Activated CD4-positive, alpha-beta T cell treated with anti-CD3 and anti-CD28 coated beads, Interleukin-2, amount 50 U/mL, for 16 hours (primary cell): Measurements from ENCODE around the gene NDUFA3.
A peak's percentile ranks its signal among the peaks of the same experiment; 100 is the strongest.

Experiments
- DNase-seq: peaks from one replicate; pipeline ENCODE4 v3.0.0-alpha.2; 2020

Gene NDUFA3

DNA sequence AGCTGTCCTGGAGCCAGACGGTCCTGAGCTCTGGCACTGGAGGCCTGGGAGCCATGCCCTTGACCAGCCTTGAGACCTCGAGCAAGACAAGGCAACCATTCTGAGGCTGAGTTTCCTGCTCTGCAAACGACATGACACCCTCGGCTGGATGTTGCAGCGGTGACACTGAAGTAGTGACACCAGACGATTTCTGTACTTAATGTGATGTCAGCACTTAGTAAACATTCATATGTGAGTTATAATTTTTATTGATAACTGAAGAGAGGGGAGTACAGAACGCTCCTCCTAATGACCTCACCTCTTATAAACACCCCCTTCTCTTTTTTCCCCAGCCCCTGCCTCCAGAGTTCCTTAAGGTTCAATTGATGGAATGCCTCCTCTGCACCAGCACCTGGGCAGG is 5.8 kb downstream of the NDUFA3 start:
- no peak for DNase-seq

DNA sequence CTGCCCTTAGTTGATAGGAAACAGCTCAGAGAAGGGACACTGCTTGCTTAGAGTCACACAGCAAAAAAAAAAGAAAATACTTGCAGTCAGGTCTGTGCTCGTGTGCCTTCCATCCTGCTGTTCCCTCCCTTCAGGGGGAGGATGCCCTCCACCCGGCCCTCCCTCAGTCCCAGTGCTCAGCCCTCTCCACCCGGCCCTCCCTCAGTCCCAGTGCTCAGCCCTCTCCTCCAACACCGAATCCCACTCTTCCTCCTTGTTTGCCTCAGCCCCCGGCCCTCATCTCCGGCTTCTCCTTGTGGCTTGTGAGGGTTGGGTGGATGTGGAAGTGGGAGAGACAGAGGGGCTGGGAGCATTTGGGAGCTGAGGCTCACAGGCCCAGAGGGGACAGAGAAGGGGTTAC is 7.0 kb downstream of the NDUFA3 start:
- DNase-seq: no peak

DNA sequence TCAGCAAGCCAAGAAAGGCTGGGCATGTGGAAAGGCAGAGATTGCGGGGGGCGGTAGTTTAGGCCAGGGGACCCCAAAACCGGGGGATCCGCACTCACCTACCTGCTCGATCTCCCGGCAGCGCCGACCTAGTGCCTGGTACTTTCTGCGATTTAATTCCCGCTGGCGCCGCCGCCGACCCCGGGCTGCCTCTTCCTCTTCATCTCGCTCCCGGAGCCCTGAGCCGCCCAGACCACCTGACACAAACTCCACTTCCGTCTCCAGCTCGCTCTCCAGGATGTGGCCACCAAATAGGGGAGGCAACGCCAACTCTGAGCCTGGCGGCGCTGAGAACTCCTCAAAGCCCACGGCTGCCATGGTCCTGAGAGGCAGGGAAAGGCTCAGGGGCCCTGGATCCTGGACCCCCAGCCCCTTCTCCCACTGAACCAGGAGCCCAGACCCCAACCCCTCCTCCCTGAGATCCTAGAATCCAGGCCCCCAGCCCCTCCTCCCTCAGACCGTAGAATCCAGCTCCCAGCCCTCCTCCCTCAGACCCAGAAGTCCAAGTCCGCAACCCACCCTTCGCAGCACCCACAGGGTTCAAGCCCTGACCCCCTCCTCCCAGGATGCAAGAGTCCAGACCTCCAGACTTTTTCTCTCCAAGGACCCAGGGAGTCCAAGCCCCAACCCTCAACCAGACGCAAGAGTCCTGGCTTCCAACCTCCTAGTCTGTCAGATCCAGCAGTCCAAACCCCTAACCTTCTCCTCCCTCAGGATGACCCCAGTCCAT is 11.9 kb downstream of the NDUFA3 start:
- DNase-seq: peak; percentile 73

DNA sequence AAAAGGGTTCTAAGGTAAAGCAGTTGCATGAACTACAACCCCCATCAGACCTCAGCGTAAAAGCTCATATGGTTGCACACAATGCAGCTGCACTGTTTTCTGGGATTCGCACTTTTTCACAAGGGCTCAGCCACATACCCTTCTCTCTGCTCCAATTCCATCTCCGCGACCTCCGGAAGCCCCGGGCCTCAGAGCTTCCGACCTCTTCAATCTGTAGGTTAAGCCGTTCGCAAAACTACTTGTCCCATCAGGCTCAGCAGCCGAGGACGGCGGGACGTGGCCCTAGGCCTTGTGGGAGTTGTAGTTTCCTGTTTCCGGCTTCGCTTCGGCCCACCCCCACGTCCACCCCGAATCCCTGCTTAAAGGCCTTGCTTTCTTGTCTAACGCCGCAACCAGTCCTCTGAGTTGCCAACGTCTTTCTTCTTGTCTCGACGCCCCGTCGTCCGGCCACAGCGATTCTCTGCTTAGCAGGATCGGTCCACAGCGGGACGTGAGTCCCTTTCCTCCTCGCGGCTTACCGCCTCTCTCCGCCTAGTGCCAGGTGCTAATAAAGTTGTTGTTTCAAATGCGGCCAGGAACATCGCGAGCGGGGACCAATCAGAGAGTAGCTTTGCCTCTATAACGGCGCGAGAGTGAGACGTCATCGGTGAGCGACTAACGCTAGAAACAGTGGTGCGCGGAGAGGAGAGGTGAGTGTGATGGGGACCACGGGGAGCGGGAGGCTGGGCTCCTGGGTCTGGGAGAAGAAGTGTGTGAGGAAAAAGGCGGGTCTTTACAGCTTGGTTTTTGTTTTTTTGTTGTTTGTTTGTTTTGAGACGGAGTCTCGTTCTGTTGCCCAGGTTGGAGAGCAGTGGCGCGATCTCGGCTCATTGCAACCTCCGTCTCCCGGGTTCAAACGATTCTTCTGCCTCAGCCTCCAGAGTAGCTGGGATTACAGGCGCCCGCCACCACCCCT is 12.7 kb downstream of the NDUFA3 start, which contains the start of the genes PRPF31 and TFPT:
TSS of gene PRPF31 (plus strand) at position 646 of the 955 bp plus-strand sequence. CDS start 2,525 bp downstream, outside the sequence.
TSS of gene TFPT (minus strand) at position 549 of the 955 bp plus-strand sequence. CDS start at position 161, 388 bp downstream.
- DNase-seq: peak; percentile 98

DNA sequence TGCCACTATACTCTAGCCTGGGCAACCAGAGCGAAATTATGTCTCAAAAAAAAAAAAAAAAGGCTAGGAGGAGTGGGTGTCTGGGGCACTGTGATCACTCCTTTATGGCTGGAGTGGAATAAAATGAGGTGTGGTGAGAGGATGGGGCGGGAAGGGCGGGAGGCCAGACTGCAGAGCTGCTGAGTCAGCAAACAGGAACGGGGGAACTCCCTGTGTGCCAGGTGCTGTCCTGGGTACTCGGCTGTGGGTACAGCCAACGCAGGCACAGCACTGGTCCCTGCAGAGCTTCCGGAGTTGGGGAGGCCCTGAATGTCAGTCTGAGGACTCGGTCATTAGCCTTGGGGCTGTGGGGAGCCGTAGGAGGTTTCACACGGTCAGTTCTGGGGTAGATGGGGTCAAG is 18.6 kb downstream of the NDUFA3 start:
- DNase-seq: no peak

DNA sequence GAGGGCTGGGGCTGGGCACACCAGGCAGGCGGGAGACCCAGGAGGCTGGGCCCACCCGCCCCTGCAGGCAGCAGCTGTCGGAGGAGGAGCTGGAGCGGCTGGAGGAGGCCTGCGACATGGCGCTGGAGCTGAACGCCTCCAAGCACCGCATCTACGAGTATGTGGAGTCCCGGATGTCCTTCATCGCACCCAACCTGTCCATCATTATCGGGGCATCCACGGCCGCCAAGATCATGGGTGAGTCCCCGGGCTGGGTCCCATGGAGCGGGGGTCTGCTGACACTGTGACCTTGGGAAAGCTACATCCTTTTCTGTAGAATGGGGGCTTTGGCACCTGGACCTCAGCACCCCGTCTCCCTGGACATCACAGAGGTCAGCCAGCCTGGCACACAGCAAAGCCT is 21.0 kb downstream of the NDUFA3 start:
- no peak for DNase-seq

DNA sequence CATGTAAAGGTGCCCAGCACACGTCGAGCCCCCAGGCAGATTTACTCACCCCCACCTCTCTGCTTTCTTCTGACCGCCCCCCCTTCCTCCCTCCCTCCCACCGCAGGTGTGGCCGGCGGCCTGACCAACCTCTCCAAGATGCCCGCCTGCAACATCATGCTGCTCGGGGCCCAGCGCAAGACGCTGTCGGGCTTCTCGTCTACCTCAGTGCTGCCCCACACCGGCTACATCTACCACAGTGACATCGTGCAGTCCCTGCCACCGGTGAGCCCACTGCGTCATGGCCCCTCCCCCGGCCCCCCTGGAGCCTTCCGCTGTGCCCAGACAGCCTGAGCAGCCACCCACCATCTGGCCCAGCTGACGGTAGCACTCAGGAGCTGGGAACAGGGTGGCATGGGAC is 21.7 kb downstream of the NDUFA3 start:
- DNase-seq: no peak

DNA sequence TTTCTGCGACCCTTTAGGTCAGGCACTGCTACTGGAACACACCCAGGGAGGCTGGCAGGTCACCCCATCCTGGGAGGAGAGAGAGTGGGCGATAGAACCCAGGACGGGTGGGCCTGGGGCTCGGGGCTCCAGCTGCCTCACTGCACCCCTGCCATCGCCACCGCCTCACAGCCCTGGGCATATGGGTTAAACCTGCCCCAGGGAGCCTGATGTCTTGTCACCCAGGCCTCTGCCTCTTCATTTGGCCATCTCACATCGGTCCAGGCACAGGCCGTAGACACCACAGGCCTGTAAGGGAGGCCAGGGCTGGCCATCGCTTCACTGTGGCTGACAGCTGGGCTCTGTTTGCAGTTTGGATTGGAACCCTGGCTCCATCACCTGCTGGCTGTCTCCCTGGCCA is 23.1 kb downstream of the NDUFA3 start:
- DNase-seq: no peak

DNA sequence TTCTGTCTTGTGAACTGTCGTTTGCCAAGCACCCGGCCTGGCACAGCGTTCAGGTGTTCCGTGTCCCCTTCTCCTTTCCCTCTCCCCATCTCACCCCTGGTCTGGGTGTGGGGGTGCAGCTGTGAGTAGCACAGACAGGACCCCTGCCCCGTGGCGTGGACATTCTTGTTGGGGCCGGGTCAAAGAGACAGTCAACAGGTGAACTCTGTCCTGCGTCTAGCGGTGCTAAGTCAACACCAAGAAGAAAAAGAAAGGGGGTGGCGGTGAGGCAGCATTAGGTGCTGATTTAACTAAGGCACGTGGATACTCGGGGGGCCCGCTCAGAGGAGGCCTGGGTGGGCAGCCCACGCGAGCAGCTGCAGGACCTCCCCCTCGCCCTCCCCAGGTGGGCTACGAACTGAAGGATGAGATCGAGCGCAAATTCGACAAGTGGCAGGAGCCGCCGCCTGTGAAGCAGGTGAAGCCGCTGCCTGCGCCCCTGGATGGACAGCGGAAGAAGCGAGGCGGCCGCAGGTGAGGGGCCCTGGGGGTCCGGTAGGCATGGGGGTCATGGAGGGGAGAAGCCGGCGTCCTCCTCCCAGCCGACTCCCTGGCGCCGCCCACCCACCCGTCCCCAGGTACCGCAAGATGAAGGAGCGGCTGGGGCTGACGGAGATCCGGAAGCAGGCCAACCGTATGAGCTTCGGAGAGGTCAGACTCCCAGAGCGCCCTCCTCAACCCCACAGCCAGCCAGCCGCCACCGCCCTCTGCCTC is 25.2 kb downstream of the NDUFA3 start:
- no peak for DNase-seq

DNA sequence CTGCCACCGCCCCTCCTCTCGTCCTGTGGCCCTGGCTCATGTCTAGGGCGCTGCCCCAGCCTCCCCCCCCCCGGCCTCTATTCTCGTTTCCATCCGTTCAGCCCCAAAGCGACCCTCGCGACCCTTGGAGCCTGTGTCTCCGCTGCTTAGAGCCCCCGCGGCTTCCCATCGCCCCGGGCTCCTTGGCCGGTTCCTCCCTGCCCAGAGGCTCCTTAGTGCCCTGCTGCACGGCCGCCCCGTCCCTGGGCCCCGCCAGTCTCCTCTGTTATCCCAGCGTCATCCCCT is 25.7 kb downstream of the NDUFA3 start:
- DNase-seq: no peak

DNA sequence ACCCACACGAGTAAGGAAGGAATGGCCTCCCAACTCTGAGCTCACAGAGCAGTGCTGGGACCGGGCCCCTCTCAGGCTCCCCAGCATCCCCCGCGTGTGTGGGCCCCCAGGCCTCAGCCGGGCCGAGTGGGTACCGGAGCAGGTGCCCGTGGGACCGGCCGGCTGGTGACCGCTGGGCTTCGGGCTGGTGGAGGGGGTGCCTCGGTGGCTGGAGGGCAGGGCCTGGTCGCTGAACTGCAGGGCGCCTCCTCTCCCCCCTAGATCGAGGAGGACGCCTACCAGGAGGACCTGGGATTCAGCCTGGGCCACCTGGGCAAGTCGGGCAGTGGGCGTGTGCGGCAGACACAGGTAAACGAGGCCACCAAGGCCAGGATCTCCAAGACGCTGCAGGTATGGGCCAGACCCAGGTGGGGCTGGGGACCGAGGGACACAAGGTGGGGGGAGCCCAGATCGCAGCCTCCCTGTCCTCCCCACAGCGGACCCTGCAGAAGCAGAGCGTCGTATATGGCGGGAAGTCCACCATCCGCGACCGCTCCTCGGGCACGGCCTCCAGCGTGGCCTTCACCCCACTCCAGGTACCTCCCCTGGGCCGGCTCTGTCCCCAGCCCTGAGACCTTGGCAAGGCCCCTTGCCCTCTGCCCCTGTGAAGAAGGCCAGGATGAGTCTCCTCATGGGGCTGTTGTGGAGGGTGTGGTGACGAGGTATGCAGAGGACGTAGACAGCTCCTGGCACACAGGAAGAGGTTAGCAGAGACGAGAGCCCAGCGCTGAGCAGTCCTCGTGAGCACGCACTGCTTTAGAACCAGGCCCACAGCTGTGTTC is 26.4 kb downstream of the NDUFA3 start:
- no peak for DNase-seq

DNA sequence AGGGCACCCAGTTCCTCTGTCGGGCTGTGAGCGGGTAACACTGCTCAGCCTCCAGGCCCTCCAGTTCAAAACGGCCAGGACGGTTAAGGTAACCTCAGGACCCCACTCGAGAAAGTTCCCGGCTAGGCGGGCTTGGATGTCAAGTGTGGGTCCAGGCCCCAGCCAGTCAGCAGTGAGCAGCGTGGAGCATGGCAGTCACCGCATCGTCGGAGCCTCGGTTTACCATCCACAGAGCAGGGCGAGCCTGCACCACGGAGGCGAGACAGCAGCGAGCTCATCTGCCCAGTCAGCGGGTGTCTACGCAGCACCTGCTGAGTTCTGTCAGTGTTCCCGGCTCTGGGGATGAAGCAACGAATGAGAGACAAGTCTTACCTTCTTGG is 27.0 kb downstream of the NDUFA3 start:
- no peak for DNase-seq

DNA sequence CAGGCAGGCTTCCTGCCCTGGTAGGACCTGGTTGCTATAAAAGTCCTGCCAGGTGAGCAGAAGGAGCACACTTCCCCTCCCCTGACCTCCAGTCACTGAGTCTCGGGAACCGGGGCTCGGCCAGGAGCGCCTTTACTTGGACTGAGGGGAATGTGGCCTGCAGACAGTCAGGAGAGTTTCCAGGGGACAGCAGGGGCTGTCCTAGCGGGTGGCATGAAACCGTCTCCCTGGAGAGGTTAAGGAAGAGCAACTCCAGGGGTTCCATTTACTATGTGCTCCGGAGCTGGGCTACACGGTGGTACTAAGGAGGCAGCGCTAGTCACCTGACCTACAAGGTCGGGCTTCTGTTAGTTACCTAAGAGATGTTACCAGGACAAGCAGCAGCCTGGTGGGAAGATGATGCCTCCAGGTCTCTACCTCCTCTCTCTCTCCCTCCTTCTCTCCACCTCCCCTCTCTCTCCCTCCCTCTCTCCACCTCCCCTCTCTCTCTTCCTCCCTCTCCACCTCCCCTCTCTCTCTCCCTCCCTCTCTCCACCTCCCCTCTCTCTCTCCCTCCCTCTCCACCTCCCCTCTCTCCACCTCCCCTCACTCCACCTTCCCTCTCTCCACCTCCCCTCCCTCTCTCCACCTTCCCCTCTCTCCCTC is 30.8 kb downstream of the NDUFA3 start:
- DNase-seq: no peak

DNA sequence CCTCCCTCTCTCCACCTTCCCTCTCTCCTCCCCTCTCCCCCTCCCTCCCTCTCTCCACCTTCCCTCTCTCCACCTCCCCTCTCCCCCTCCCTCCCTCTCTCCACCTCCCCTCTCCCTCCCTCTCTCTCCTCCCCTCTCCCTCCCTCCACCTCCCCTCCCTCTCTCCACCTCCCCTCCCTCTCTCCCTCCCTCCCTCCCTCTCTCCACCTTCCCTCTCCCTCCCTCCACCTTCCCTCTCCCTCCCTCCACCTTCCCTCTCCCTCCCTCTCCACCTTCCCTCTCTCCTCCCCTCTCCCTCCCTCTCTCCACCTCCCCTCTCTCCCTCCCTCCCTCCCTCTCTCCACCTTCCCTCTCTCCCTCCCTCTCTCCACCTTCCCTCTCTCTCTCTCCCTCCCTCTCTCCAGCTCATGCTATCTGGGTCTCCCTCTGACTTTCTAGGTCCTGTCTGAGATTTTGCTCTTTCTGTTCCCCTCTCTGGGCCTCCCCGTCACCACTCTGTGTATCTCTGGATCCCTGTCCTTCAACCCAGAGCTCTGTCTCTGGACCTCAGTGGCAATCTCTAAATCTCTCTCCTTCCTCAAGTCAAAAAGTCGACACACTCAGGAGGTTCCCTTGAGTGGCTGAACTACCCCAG is 31.4 kb downstream of the NDUFA3 start:
- no peak for DNase-seq

DNA sequence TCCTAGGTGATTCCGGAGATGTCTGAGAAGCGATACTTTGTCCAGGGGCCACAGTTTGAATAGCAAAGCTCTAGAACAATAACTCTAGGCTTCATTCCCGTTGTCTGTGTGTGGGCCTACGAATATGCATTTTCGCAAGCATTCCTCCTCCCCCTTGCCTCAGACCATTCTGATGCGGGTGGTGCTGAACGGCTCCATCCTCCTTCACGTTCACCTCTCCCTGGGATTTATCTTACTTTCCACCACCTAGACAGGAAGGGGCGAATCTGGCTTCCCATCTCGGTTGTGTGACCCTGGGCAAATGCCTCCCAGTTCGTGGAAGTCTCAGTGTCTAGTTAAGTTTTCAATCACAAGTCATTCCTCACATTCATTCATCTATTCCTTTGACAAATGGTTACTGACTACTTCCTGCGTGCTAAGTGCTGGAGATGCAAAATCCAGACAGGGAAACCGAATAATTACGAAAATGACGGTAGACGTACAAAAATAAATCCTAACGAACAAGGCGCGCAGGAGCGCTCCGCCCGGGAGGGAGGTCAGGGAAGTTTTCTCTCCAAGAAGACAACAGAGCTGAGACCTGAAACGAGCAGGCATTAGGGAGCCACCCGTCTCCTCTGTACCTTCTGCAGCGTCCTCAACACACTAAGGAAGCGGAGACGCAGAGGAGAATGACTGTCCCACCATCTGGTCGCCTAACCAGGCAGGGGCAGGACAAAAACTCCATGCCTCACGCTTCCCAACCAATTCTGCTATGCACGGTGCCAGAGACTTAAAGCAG is 33.6 kb downstream of the NDUFA3 start:
- DNase-seq: no peak

DNA sequence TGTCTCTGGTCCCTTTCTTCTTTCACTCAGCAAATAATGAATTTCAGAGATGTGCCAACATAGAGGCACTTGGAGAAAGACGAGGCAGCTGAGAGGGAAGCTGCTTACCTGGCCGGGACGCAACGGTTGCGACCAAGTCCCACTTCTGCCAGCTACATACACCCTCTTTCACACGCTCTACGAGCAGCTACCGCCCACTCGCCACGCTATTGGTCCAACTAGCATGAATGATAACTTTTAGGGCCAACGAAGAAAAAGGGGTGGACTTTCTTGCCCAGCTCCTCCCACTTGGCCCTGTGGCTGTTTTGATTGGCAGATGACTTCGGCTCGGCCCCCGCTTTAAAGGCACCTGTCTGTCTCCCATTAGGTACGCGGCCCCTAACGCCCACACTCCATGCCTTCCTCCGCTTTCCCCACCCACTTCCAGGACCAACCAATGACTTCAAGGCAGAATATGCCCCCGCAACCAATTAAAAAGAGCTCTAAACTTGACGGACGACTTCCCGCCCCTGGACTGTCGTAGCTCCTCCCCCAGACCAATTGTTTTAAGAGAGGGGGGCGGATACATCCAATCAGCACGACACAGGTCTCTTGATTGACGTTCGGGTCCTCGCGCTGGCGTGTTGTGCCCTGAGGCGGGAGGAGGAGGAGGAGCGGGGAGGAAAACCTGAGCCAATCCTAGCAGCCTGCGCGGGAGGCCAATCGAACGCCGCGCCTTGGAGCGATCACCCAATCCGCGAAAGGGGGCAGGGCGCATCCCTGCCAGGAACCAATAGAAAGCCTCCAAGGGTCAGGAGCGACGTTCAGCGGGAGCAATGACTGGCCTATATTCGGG is 34.4 kb downstream of the NDUFA3 start:
- DNase-seq: peak; percentile 100

DNA sequence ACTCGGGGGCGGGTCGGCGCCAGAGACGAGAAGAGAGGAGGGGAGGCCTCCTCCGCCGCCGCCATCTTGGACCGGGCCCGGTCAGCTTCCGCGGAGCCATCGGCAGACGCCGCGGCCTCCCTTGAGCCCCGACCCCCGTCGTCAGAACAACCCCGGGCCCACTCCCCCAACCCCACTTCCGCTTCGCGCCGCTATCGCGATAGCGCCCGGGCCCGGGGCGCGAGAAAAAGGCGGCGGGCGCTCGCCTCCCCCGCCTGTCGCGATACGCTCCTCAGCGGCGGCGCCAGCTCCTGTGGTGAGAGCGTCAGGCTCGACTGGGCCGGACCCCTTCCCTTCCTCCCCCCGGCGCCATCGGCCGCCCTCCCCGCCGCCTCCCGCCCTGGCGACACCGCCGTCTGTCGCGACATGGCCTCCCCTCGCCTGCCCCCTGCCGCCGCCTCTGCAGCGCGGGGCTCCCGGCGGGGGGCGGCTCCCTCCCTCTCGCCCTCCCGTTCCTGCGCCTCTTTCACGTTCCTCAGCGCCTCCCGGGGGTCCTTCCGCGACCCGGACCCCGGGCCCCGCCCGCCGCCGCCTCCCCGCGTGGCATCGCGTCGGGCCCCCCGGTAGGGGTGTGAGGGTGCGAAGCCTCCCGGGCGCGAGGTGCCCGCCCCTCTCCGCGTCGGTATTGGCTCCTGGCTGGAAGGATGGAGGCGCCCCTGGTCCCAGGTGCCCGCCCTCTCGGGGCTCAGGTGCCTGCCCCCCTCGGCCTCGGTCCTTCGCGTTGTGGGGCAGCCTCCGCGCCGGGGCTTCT is 35.2 kb downstream of the NDUFA3 start, which contains the start of gene CNOT3:
TSS of gene CNOT3 (plus strand) at position 64 of the 790 bp plus-strand sequence. CDS start 5,217 bp downstream, outside the sequence.
- no peak for DNase-seq

DNA sequence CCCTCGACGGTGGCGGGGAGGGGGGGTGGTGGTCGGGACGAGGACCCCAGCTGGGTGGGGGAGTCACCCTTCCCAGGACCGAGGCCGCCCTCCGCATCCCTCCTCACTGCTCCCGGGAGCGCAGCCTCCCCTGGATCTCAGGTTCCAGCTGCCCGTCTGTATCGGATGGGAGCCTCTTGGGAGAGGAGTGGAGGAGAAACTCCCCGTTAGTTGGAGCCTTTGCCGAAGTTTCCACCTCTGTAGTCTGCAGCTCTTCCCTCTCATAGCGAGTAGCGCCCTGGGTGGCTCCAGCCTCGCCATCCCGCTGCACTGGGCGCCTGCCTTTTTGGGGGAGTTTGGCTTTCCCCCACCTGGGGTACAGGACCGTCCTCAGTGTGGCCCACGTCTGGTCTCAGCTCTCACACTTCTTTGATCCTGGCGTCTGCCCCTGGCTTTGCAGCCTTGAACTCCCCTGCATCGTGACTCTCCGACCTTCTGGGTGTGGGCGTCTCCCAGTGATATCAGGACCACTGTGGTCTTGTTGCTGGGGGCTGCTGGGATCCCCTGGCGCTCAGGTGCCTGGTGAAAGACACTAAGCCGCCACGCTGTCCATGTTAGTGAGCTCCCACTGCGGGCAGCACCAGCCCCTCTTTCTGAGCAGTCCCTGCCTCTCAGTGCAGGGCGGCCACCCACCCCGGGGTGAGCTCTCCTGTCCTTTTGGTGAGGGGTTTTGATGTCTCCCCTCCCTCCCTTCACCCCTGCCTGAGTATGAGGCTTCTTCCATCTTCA is 36.0 kb downstream of the NDUFA3 start:
- no peak for DNase-seq
